GM12878 (cell line): ENCODE measurements around the gene RARS1. TPM values are rescaled to one million over a fixed set of nuclear protein-coding genes. Genes with fewer than 3 reads are reported as not detected.

Experiments
- CREB1 ChIP-seq: IDR thresholded peaks from 2 replicates; pipeline ENCODE4 v1.6.1; 2012; ENCODE audit warnings: low read depth, mild to moderate bottlenecking, inconsistent platforms
- HCFC1 ChIP-seq: fragments of 150-350 bp; IDR thresholded peaks from 2 replicates; pipeline ENCODE4 v1.6.1; 2014; ENCODE audit warnings: low read length
- HDAC2 ChIP-seq: fragments of 200-600 bp; sonication (generic); IDR thresholded peaks from 2 replicates; pipeline ENCODE4 v1.6.1; 2017
- IRF4 ChIP-seq: IDR thresholded peaks from 2 replicates; pipeline ENCODE4 v1.6.1; 2011; ENCODE audit warnings: low read depth, low read length
- JUNB ChIP-seq: IDR thresholded peaks from 2 replicates; pipeline ENCODE4 v1.6.1; 2016; ENCODE audit warnings: antibody characterized with exemption, mild to moderate bottlenecking
- KAT2A ChIP-seq: conservative IDR thresholded peaks from 2 replicates; pipeline ENCODE4 v1.6.1; 2011; ENCODE audit warnings: low read depth, low read length; ENCODE audit not compliant: control insufficient read depth
- NR2C1 ChIP-seq: fragments of 450-650 bp; IDR thresholded peaks from 2 replicates; pipeline ENCODE4 v1.6.1; 2017; ENCODE audit warnings: antibody characterized with exemption, mild to moderate bottlenecking, moderate library complexity
- PAX5 ChIP-seq: IDR thresholded peaks from 2 replicates; pipeline ENCODE4 v1.6.1; 2011; ENCODE audit warnings: low read depth, low read length, borderline replicate concordance
- PAX8 ChIP-seq: fragments of 450-650 bp; IDR thresholded peaks from 2 replicates; pipeline ENCODE4 v1.6.1; 2017; ENCODE audit warnings: mild to moderate bottlenecking, moderate library complexity
- POLR2AphosphoS5 ChIP-seq: IDR thresholded peaks from 2 replicates; pipeline ENCODE4 v1.6.1; 2011; ENCODE audit warnings: mild to moderate bottlenecking, low read length, inconsistent platforms
- SRF ChIP-seq, 2 experiments: IDR thresholded peaks; 2 replicates each; pipeline ENCODE4 v1.6.1; 2011; ENCODE audit warnings: low read depth in 2 of 2, low read length in 2 of 2, mild to moderate bottlenecking in 1 of 2, moderate library complexity in 1 of 2
- STAT1 ChIP-seq: fragments of 450-650 bp; conservative IDR thresholded peaks from 2 replicates; pipeline ENCODE4 v1.6.1; 2014; ENCODE audit warnings: antibody characterized with exemption, mild to moderate bottlenecking
- polyA plus RNA-seq, 11 experiments: library from polyadenylated mRNA; depleted of rRNA in 4 of 11; unstranded in 6 of 11; stranded (reverse) in 5 of 11; fragments of >200 nt; fragmentation: Nextera tagmentation in 4 of 11; fragmentation: Illumina TruSeq in 1 of 11; extraction: Ambion mirVana in 4 of 11; extraction: Trizol in 1 of 11; gene quantifications; 1 replicate in 1 of 11; 2 replicates in 10 of 11; pipeline versions ENCODE4 v1.2.1 to v1.2.3, GENCODE V29; 2011 to 2016; ENCODE audit warnings: inconsistent platforms in 2 of 11, missing spikeins in 2 of 11, low read depth in 1 of 11
- total RNA-seq, 4 experiments: library from RNA; depleted of rRNA in 3 of 4; stranded (reverse); fragments of >200 nt in 3 of 4; fragmentation: Illumina TruSeq in 1 of 4; extraction: Trizol in 1 of 4; gene quantifications; 2 replicates each; pipeline versions ENCODE4 v1.2.1 to v1.2.3, GENCODE V29; 2013 to 2021
- TF ChIP-seq, protein P1 (sequence below): fragments of 450-650 bp; IDR thresholded peaks from 2 replicates; pipeline ENCODE4 v1.6.1; 2016; ENCODE audit warnings: mild to moderate bottlenecking, moderate library complexity, borderline replicate concordance
- TF ChIP-seq, protein P2 (sequence below): fragments of 450-650 bp; IDR thresholded peaks from 2 replicates; pipeline ENCODE4 v1.6.1; 2017; ENCODE audit warnings: antibody characterized with exemption, mild to moderate bottlenecking, moderate library complexity
- TF ChIP-seq, protein P3 (sequence below): fragments of 450-650 bp; formaldehyde crosslinking; IDR thresholded peaks from 2 replicates; pipeline ENCODE4 v1.5.0; 2022; ENCODE audit warnings: mild to moderate bottlenecking, missing genetic modification characterization
- TF ChIP-seq, protein P4 (sequence below): fragments of 450-650 bp; IDR thresholded peaks from 2 replicates; pipeline ENCODE4 v1.6.1; 2014; ENCODE audit warnings: mild to moderate bottlenecking
- TF ChIP-seq, protein P5 (sequence below): fragments of 450-650 bp; IDR thresholded peaks from 2 replicates; pipeline ENCODE4 v1.6.1; 2018; ENCODE audit warnings: borderline replicate concordance, mild to moderate bottlenecking; ENCODE audit not compliant: partially characterized antibody

RARS1 gene
- total and polyA plus RNA-seq, 10 of the 15 experiments (the other 5 are each of a cell fraction or from before 2014, with no cell fraction given) = 80.5 to 127 (median 105) TPM

DNA sequence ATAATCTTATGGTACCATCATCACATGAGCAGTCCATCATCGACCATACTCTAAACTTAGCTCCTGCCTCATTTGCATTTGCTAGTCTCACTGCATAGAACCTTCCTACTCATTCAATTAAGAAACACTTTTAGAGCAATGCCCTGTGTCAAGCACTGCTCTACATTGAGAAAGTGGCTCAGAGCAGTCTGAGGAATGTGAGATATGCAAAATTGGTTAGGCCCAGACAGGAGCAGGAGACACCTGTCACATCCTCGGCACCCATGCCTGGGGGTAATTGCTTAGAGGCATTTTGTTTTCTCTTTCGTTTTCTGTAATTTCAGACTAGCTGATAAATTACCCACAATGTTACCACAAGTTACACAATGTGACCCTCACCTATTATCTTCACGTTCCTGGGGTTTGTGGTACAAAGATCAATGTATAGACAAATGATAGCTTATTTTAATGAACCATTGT, 4.9 kb upstream of the RARS1 start (continued):
- TF ChIP-seq, protein P1, sequence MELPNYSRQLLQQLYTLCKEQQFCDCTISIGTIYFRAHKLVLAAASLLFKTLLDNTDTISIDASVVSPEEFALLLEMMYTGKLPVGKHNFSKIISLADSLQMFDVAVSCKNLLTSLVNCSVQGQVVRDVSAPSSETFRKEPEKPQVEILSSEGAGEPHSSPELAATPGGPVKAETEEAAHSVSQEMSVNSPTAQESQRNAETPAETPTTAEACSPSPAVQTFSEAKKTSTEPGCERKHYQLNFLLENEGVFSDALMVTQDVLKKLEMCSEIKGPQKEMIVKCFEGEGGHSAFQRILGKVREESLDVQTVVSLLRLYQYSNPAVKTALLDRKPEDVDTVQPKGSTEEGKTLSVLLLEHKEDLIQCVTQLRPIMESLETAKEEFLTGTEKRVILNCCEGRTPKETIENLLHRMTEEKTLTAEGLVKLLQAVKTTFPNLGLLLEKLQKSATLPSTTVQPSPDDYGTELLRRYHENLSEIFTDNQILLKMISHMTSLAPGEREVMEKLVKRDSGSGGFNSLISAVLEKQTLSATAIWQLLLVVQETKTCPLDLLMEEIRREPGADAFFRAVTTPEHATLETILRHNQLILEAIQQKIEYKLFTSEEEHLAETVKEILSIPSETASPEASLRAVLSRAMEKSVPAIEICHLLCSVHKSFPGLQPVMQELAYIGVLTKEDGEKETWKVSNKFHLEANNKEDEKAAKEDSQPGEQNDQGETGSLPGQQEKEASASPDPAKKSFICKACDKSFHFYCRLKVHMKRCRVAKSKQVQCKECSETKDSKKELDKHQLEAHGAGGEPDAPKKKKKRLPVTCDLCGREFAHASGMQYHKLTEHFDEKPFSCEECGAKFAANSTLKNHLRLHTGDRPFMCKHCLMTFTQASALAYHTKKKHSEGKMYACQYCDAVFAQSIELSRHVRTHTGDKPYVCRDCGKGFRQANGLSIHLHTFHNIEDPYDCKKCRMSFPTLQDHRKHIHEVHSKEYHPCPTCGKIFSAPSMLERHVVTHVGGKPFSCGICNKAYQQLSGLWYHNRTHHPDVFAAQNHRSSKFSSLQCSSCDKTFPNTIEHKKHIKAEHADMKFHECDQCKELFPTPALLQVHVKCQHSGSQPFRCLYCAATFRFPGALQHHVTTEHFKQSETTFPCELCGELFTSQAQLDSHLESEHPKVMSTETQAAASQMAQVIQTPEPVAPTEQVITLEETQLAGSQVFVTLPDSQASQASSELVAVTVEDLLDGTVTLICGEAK = no peak
- TF ChIP-seq STAT1 = no peak
- TF ChIP-seq HDAC2 = no peak
- no peak for TF ChIP-seq KAT2A
- TF ChIP-seq IRF4 = no peak
- TF ChIP-seq SRF (IDR thresholded peaks at IDR 0.05; ENCODE audit: low read depth in 2 of 2, low read length in 2 of 2) = no peak
- TF ChIP-seq HCFC1 = no peak
- TF ChIP-seq, protein P2, sequence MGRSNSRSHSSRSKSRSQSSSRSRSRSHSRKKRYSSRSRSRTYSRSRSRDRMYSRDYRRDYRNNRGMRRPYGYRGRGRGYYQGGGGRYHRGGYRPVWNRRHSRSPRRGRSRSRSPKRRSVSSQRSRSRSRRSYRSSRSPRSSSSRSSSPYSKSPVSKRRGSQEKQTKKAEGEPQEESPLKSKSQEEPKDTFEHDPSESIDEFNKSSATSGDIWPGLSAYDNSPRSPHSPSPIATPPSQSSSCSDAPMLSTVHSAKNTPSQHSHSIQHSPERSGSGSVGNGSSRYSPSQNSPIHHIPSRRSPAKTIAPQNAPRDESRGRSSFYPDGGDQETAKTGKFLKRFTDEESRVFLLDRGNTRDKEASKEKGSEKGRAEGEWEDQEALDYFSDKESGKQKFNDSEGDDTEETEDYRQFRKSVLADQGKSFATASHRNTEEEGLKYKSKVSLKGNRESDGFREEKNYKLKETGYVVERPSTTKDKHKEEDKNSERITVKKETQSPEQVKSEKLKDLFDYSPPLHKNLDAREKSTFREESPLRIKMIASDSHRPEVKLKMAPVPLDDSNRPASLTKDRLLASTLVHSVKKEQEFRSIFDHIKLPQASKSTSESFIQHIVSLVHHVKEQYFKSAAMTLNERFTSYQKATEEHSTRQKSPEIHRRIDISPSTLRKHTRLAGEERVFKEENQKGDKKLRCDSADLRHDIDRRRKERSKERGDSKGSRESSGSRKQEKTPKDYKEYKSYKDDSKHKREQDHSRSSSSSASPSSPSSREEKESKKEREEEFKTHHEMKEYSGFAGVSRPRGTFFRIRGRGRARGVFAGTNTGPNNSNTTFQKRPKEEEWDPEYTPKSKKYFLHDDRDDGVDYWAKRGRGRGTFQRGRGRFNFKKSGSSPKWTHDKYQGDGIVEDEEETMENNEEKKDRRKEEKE = no peak
- no peak for TF ChIP-seq NR2C1
- TF ChIP-seq, protein P3, sequence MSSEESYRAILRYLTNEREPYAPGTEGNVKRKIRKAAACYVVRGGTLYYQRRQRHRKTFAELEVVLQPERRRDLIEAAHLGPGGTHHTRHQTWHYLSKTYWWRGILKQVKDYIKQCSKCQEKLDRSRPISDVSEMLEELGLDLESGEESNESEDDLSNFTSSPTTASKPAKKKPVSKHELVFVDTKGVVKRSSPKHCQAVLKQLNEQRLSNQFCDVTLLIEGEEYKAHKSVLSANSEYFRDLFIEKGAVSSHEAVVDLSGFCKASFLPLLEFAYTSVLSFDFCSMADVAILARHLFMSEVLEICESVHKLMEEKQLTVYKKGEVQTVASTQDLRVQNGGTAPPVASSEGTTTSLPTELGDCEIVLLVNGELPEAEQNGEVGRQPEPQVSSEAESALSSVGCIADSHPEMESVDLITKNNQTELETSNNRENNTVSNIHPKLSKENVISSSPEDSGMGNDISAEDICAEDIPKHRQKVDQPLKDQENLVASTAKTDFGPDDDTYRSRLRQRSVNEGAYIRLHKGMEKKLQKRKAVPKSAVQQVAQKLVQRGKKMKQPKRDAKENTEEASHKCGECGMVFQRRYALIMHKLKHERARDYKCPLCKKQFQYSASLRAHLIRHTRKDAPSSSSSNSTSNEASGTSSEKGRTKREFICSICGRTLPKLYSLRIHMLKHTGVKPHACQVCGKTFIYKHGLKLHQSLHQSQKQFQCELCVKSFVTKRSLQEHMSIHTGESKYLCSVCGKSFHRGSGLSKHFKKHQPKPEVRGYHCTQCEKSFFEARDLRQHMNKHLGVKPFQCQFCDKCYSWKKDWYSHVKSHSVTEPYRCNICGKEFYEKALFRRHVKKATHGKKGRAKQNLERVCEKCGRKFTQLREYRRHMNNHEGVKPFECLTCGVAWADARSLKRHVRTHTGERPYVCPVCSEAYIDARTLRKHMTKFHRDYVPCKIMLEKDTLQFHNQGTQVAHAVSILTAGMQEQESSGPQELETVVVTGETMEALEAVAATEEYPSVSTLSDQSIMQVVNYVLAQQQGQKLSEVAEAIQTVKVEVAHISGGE = no peak
- 0 out of 2 replicates have a peak, but pooled peaks have one; percentile 19 for TF ChIP-seq PAX5
- 0 out of 2 replicates have a peak, but pooled peaks have one; percentile 15 for TF ChIP-seq CREB1
- TF ChIP-seq JUNB = 0 out of 2 replicates have a peak, but pooled peaks have one; percentile 13
- TF ChIP-seq, protein P4, sequence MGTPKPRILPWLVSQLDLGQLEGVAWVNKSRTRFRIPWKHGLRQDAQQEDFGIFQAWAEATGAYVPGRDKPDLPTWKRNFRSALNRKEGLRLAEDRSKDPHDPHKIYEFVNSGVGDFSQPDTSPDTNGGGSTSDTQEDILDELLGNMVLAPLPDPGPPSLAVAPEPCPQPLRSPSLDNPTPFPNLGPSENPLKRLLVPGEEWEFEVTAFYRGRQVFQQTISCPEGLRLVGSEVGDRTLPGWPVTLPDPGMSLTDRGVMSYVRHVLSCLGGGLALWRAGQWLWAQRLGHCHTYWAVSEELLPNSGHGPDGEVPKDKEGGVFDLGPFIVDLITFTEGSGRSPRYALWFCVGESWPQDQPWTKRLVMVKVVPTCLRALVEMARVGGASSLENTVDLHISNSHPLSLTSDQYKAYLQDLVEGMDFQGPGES = no peak
- TF ChIP-seq, protein P5, sequence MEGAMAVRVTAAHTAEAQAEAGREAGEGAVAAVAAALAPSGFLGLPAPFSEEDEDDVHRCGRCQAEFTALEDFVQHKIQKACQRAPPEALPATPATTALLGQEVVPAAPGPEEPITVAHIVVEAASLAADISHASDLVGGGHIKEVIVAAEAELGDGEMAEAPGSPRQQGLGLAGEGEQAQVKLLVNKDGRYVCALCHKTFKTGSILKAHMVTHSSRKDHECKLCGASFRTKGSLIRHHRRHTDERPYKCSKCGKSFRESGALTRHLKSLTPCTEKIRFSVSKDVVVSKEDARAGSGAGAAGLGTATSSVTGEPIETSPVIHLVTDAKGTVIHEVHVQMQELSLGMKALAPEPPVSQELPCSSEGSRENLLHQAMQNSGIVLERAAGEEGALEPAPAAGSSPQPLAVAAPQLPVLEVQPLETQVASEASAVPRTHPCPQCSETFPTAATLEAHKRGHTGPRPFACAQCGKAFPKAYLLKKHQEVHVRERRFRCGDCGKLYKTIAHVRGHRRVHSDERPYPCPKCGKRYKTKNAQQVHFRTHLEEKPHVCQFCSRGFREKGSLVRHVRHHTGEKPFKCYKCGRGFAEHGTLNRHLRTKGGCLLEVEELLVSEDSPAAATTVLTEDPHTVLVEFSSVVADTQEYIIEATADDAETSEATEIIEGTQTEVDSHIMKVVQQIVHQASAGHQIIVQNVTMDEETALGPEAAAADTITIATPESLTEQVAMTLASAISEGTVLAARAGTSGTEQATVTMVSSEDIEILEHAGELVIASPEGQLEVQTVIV = no peak
- no peak for TF ChIP-seq POLR2AphosphoS5
- no peak for TF ChIP-seq PAX8
